ENCODE results near the gene GANC. TPM values are rescaled to one million over a fixed set of nuclear protein-coding genes. Genes with fewer than 3 reads are reported as not detected.

Gene GANC
- total RNA-seq, 2 donors from 2014 or later: 6.6 to 12.7 TPM

- H3K9me3 ChIP-seq: no peaks in the 10 kb centered on the region
- no peaks in the 10 kb centered on the region for H3K36me3 ChIP-seq
- no peak overlapping the region for H3K4me3 ChIP-seq
- DNase-seq (ENCODE audit: low spot score): no peak
- H3K27ac ChIP-seq: no peak overlapping the region
- no peak for TF ChIP-seq CTCF (IDR thresholded peaks at IDR 0.05)
- H3K27me3 ChIP-seq: no peaks in the 10 kb centered on the region
- H3K4me1 ChIP-seq: no peaks in the 10 kb centered on the region
Observed at GRCh38 chr15:42364529-42364928, 91.5 kb downstream of the GANC start.

- no peak overlapping the region for H3K4me3 ChIP-seq
- H3K4me1 ChIP-seq: no peaks in the 10 kb centered on the region
- TF ChIP-seq CTCF (IDR thresholded peaks at IDR 0.05): no peak
- H3K9me3 ChIP-seq: no peaks in the 10 kb centered on the region
- H3K27me3 ChIP-seq: no peaks in the 10 kb centered on the region
- no peak overlapping the region for H3K27ac ChIP-seq
- no peaks in the 10 kb centered on the region for H3K36me3 ChIP-seq
- DNase-seq (ENCODE audit: low spot score): no peak
Observed at GRCh38 chr15:42365921-42366550, 93.0 kb downstream of the GANC start.

GRCh38 chr15:42367041-42367440 lies 94.0 kb downstream of the GANC start:
- no peak overlapping the region for H3K4me3 ChIP-seq
- H3K4me1 ChIP-seq: no peaks in the 10 kb centered on the region
- DNase-seq (ENCODE audit: low spot score): peak; percentile 61

GRCh38 chr15:42368096-42368495 lies 95.1 kb downstream of the GANC start:
- H3K9me3 ChIP-seq: peaks cover 0 to 4% of the 10 kb centered on the region in 2 donors
- H3K36me3 ChIP-seq: no peaks in the 10 kb centered on the region
- H3K27me3 ChIP-seq: no peaks in the 10 kb centered on the region
- DNase-seq (ENCODE audit: low spot score): no peak
- TF ChIP-seq CTCF (IDR thresholded peaks at IDR 0.05): no peak
- H3K4me1 ChIP-seq: peaks cover 0 to 2% of the 10 kb centered on the region in 2 donors
- no peak overlapping the region for H3K4me3 ChIP-seq
- no peak overlapping the region for H3K27ac ChIP-seq

More at GRCh38 chr15:42367041-42367440, 94.0 kb downstream of the GANC start:
- H3K36me3 ChIP-seq: no peaks in the 10 kb centered on the region
- no peak for TF ChIP-seq CTCF (IDR thresholded peaks at IDR 0.05)
- peaks cover 0 to 4% of the 10 kb centered on the region in 2 donors for H3K9me3 ChIP-seq
- H3K27me3 ChIP-seq: no peaks in the 10 kb centered on the region
- peak overlapping the region in 1 of 2 donors; percentile 10 for H3K27ac ChIP-seq

- Histone ChIP-seq H3K27me3 (no peaks in the 10 kb centered on the region), H3K36me3 (no peaks in the 10 kb centered on the region), H3K27ac (no peak overlapping the region), H3K4me3 (no peak overlapping the region), H3K9me3 (peaks cover 0 to 4% of the 10 kb centered on the region in 2 donors), H3K4me1 (peaks cover 0 to 14% of the 10 kb centered on the region in 2 donors)
- TF ChIP-seq CTCF (IDR thresholded peaks at IDR 0.05): no peak
- no peak for DNase-seq (ENCODE audit: low spot score)
Observed at GRCh38 chr15:42371096-42371495, 98.1 kb downstream of the GANC start.

- no peak for DNase-seq (ENCODE audit: low spot score)
- no peaks in the 10 kb centered on the region for H3K36me3 ChIP-seq
Observed at GRCh38 chr15:42373274-42373673, 100.3 kb downstream of the GANC start.

More at GRCh38 chr15:42373274-42373673, 100.3 kb downstream of the GANC start:
- Histone ChIP-seq H3K27me3 (no peaks in the 10 kb centered on the region), H3K27ac (no peak overlapping the region), H3K4me1 (peaks cover 0 to 14% of the 10 kb centered on the region in 2 donors), H3K4me3 (no peak overlapping the region), H3K9me3 (peaks cover 0 to 4% of the 10 kb centered on the region in 2 donors)
- no peak for TF ChIP-seq CTCF (IDR thresholded peaks at IDR 0.05)

All from right atrium auricular region (tissue), 2 donors.